T-cell (primary cell): Measurements from ENCODE around the gene FKBP14. TPM values are rescaled to one million over a fixed set of nuclear protein-coding genes. Genes with fewer than 3 reads are reported as not detected.
"Not testable (repeated sequence)": the region's sequence is repeated elsewhere in the genome, so short reads cannot be mapped to it uniquely, and the experiment has no call there.

Source experiments
- ATAC-seq, 4 experiments: fragments of 200-7000 bp in 3 of 4; fragments of 150-1000 bp in 1 of 4; cut with Tn5 transposase; replicated peaks in 1 of 4; 1 replicate in 3 of 4; 2 replicates in 1 of 4; pipeline ENCODE4 v1.10.0; 2021; ENCODE audit warnings: moderate library complexity in 3 of 4, mild to moderate bottlenecking in 2 of 4, moderate number of reproducible peaks in 1 of 4
- CTCF ChIA-PET, 2 donors: fragments of 300-600 bp; sonication (Branson Sonifier 250); formaldehyde crosslinking; loops; one replicate each; lab custom pipeline; 2022; ENCODE audit warnings: antibody characterized with exemption in 2 of 2; lab: Charles Lee
- POLR2A ChIA-PET, 2 donors: fragments of 300-600 bp; sonication (Branson Sonifier 250); formaldehyde crosslinking; loops; one replicate each; lab custom pipeline; 2022; ENCODE audit warnings: antibody characterized with exemption in 2 of 2; lab: Charles Lee
- DNase-seq, 35 experiments: peaks; one replicate each; pipeline versions ENCODE4 v3.0.0 to v3.0.0-alpha.2; 2013 to 2023
- H3K27ac ChIP-seq: one replicate; pipeline ENCODE4 v1.5.1; 2013; ENCODE audit warnings: low read length
- H3K27me3 ChIP-seq, 2 experiments: replicated peaks in 1 of 2; 1 replicate in 1 of 2; 2 replicates in 1 of 2; pipeline versions ENCODE4 v1.6.1 to v1.7.0; 2013; ENCODE audit warnings: low read length in 1 of 2, mixed read lengths in 1 of 2; ENCODE audit not compliant: control insufficient read depth in 2 of 2, insufficient read depth in 2 of 2; ENCODE audit errors: extremely low read depth in 1 of 2
- H3K36me3 ChIP-seq, 2 donors: 1 replicate in 1 of 2; 2 replicates in 1 of 2; pipeline versions ENCODE4 v1.6.1 to v1.7.0; 2013; ENCODE audit warnings: low read length in 1 of 2; ENCODE audit not compliant: control insufficient read depth in 2 of 2, insufficient read depth in 1 of 2; ENCODE audit errors: extremely low read depth in 1 of 2
- H3K4me1 ChIP-seq, 2 experiments: 1 replicate in 1 of 2; 2 replicates in 1 of 2; pipeline versions ENCODE4 v1.6.1 to v1.7.0; 2013; ENCODE audit warnings: low read length in 2 of 2, mixed read lengths in 1 of 2; ENCODE audit not compliant: insufficient read depth in 2 of 2, control insufficient read depth in 1 of 2; ENCODE audit errors: extremely low read depth in 1 of 2
- H3K4me3 ChIP-seq, 2 donors: 1 replicate in 1 of 2; 2 replicates in 1 of 2; pipeline versions ENCODE4 v1.5.1 to v1.7.0; 2013; ENCODE audit warnings: mild to moderate bottlenecking in 2 of 2, low read length in 1 of 2, moderate library complexity in 1 of 2; ENCODE audit not compliant: control insufficient read depth in 1 of 2; ENCODE audit errors: extremely low read depth in 1 of 2
- H3K9me3 ChIP-seq: 2 replicates; pipeline ENCODE4 v1.7.0; 2013
- H3K27ac Mint-ChIP-seq, 2 donors: one replicate each; pipeline ENCODE4 v1.8.0; 2020 to 2021; ENCODE audit warnings: mild to moderate bottlenecking in 2 of 2, mixed read lengths in 2 of 2
- H3K27me3 Mint-ChIP-seq, 2 donors: one replicate each; pipeline ENCODE4 v1.8.0; 2021 to 2022; ENCODE audit warnings: mixed read lengths in 2 of 2
- H3K36me3 Mint-ChIP-seq: one replicate; pipeline ENCODE4 v1.8.0; 2021; ENCODE audit warnings: mixed read lengths
- H3K4me1 Mint-ChIP-seq, 3 donors: one replicate each; pipeline ENCODE4 v1.8.0; 2020 to 2022; ENCODE audit warnings: mixed read lengths in 3 of 3, mild to moderate bottlenecking in 1 of 3
- H3K4me3 Mint-ChIP-seq, 3 donors: one replicate each; pipeline ENCODE4 v1.8.0; 2020 to 2022; ENCODE audit warnings: mild to moderate bottlenecking in 3 of 3, mixed read lengths in 3 of 3, moderate library complexity in 3 of 3
- H3K9me3 Mint-ChIP-seq, 3 donors: one replicate each; pipeline ENCODE4 v1.8.0; 2020 to 2022; ENCODE audit warnings: mixed read lengths in 3 of 3
- WGBS: methylation state at CpG from one replicate; pipeline ENCODE4 v1.1.5; 2013; ENCODE audit warnings: missing lambda C conversion rate; ENCODE audit not compliant: insufficient coverage; 5-methylcytosine and 5-hydroxymethylcytosine counted together
- total RNA-seq, 35 experiments: library from RNA in 6 of 35; stranded (reverse) in 6 of 35; fragments of 120-200 nt in 1 of 35; gene quantifications; one replicate each; pipeline versions ENCODE4 v1.2.1 to v1.2.4 and lab custom pipeline; 2013 to 2026

Gene FKBP14
- total RNA-seq, 5 donors from 2014 or later (not counting 1 experiment from before 2014, with no cell fraction given) = 4.2 to 5.0 (median 4.5) TPM

DNA sequence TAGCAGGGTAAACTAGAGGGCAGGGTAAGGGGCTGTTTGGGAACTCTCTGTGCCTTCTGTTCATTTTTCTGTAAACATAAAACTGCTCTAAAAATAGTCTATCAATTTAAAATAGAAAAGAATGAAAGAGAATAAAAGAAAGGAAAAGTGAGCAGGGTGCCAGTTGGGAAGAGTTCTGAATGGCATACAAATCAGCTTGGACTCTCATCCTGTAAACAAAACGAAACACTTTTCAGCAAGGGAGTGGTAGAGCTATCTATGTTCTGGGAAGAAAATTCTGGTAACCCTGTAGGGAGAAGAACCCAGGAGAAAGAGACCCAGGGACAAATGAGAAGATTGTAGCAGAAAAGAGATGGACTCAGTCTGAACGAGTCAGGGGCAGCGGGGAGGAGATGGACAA is 61.5 kb downstream of the FKBP14 start:
- Mint-ChIP-seq H3K9me3 (no peaks in the 10 kb centered on the region), H3K27me3 (peaks cover 8 to 17% of the 10 kb centered on the region in 2 donors)
- no peak for ATAC-seq

DNA sequence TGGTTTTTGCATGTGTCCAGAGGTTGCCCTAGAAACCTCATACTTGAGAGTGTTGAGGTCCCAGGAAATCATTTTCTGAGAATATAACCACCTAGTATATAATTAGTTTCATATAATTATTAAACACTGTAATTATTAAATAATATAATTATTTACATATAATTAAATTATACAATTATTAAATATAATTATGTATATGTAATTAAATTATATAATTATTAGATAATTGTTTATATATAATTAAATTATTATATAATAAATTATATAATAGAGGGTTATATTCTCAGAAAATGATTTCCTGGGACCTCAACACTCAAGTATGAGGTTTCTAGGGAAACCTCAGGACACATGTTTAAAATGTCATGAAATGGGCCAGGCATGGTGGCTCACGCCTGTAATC is 64.5 kb downstream of the FKBP14 start:
- Mint-ChIP-seq H3K36me3 (no peaks in the 10 kb centered on the region), H3K27ac (no peak overlapping the region), H3K9me3 (no peaks in the 10 kb centered on the region), H3K27me3 (peaks cover 10 to 17% of the 10 kb centered on the region in 2 donors), H3K4me3 (no peak overlapping the region), H3K4me1 (peaks cover 0 to 2% (median 0%) of the 10 kb centered on the region in 3 donors)
- ChIA-PET POLR2A (no interaction called here), CTCF (no interaction called here)
- H3K9me3 ChIP-seq = no peaks in the 10 kb centered on the region
- no peaks in the 10 kb centered on the region for H3K4me1 ChIP-seq
- 67% methylated on average over 1 of the region's 1 CpG for WGBS
- no peaks in the 10 kb centered on the region for H3K36me3 ChIP-seq
- no peak for DNase-seq
- no peak overlapping the region for H3K4me3 ChIP-seq
- no peaks in the 10 kb centered on the region for H3K27me3 ChIP-seq
- ATAC-seq = no peak
- H3K27ac ChIP-seq = no peak overlapping the region

More for the DNA sequence above, 61.5 kb downstream of the FKBP14 start:
- Histone ChIP-seq H3K4me1 (peaks cover 2 to 9% of the 10 kb centered on the region in 2 experiments), H3K36me3 (no peaks in the 10 kb centered on the region), H3K27ac (no peak overlapping the region), H3K9me3 (no peaks in the 10 kb centered on the region), H3K4me3 (no peak overlapping the region), H3K27me3 (peaks cover 0 to 11% of the 10 kb centered on the region in 2 experiments)
- Mint-ChIP-seq H3K4me3 (no peak overlapping the region), H3K4me1 (peaks cover 9 to 12% (median 9%) of the 10 kb centered on the region in 3 donors), H3K36me3 (no peaks in the 10 kb centered on the region), H3K27ac (no peak overlapping the region)
- 84% methylated on average over 3 of the region's 3 CpGs for WGBS
- CTCF ChIA-PET = no interaction called here
- POLR2A ChIA-PET = no interaction called here
- DNase-seq = no peak

DNA sequence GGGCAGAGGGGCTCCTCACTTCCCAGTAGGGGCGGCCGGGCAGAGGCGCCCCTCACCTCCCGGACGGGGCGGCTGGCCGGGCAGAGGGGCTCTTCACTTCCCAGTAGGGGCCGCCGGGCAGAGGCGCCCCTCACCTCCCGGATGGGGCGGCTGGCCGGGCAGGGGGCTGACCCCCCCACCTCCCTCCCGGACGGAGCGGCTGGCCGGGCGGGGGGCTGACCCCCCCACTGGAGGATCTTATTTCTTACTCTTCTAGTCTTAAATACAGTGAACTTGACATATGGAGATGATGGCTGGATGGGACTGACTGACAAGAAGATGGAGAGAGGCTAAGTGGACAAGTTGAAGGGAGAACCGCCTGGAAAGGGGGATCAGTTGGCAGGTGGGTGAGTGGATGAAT is 64.9 kb downstream of the FKBP14 start:
- DNase-seq, ATAC-seq, H3K36me3 ChIP-seq, H3K4me3 ChIP-seq, H3K27me3 ChIP-seq, H3K27ac ChIP-seq, H3K4me1 Mint-ChIP-seq, H3K36me3 Mint-ChIP-seq, H3K9me3 ChIP-seq, H3K27ac Mint-ChIP-seq, H3K4me1 ChIP-seq, H3K4me3 Mint-ChIP-seq, POLR2A ChIA-PET, CTCF ChIA-PET, H3K9me3 Mint-ChIP-seq: not testable (repeated sequence)
- no CpG with 5 or more reads among the region's 19 CpGs for WGBS
- H3K27me3 Mint-ChIP-seq = peaks cover 10 to 17% of the 10 kb centered on the region in 2 donors

Other genes starting within 250 kb of the FKBP14 start
- under 1 TPM in 3 of 5 donors, not detected in 2; 0.06 to 0.16 (median 0.07) TPM for gene WIPF3, start 220.2 kb downstream of the FKBP14 start, total RNA-seq
- 10 to 100 TPM in 1 of 5 donors, 1 to 10 TPM in 4; 3.4 to 12.5 (median 5.7) TPM for gene SCRN1, start 36.9 kb downstream of the FKBP14 start, total RNA-seq
- gene PLEKHA8, start 1.7 kb upstream of the FKBP14 start, total RNA-seq = 10 to 100 TPM in 2 of 5 donors, 1 to 10 TPM in 3; 8.6 to 11.2 (median 9.9) TPM
- 10 to 100 TPM; 17.3 to 26.3 (median 22.8) TPM for gene MTURN, start 108.3 kb upstream of the FKBP14 start, total RNA-seq